Raji (cell line): Measurements from ENCODE around the gene PLEKHG3.

Source experiments
- POLR2A ChIP-seq: IDR thresholded peaks from 2 replicates; pipeline ENCODE4 v1.6.1; 2011; ENCODE audit warnings: low read depth, low read length, control low read depth; ENCODE audit not compliant: insufficient read depth

PLEKHG3 gene

DNA sequence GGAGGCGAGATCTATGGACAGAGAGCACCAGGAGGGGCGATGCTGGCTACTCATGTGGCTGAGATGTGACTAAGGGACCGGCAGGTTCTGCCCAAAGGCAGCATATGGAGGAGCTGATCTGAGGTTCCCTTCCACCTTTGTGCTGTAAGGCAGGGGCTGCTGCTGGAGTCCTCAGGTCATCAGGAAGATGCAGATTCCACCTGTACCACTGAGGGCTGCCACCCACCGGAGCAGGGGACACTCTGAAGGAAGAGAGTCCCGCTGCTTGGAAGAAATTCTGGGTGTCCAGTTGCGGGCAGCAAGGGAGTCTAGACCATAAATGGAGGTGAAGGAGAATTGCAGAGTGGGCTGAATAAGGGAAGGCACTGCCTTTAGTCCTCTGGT is 55.3 kb downstream of the PLEKHG3 start:
- no peak for TF ChIP-seq POLR2A

GRCh38 chr14:64760146-64760755 is 56.0 kb downstream of the PLEKHG3 start:
- no peak for TF ChIP-seq POLR2A

- no peak for TF ChIP-seq POLR2A
Observed at GRCh38 chr14:64760916-64761315, 56.7 kb downstream of the PLEKHG3 start.

DNA sequence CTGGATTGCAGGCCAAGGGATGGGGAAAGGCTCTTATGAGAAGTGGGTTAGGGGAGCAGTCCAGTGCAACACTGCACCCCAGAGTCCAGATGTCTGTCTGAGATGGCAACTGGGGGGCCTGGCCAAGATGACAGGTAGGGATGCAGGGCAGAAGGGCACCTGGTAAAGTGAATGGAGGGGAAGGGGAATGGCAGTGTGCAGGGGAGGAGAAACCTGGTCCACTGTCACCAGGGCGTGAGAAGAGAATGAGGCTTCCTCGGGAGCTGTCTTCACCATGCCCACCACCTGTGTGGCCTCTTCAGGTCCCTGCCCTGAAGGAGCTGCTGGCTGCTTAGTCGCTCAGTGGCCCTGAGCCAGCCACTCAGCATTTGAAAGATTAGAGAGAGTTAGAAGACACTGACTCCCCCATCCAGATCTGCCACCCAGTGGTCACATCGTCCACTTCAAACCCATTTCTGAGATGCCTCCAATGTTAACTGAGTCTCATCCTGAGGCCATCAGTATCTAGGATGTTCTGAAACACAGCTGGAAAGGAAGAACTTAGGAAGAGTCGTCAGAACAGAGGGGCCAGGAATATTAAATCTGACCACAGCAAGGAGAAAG is 57.3 kb downstream of the PLEKHG3 start:
- no peak for TF ChIP-seq POLR2A

- no peak for TF ChIP-seq POLR2A
Observed at GRCh38 chr14:64762044-64763034, 58.1 kb downstream of the PLEKHG3 start.

DNA sequence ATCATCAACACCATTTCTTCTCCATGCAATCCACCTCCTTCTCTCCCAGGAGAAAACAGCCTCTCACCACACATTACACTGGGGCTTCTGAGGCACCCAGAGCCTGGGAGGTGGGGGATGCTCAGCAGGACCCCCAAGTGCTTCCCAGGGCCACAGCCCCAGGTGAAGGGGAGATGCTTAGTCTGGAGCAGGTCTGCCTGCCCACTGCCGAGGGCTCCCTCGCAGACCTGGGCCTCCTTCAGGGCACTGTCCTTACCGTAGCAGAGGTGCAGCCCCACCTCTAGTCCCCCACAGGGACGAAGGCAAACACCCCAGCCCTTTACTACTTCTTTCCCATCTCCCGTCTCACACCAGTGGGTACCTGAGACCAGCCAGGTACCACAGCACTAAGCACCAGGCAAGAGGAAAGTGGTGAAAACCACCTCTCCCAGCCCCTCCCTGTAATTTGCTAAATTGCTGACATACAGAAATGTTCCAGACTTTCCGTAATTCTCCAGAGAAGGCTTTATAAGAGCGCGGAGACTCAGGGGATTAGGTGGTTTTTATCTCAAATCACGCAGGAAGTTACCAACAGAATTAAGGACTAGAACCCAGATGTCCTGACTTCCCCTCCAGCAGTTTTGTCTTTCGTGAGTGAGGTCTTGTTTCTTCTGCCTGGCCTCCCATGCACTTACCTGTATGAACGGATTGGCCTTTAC is 59.0 kb downstream of the PLEKHG3 start:
- no peak for TF ChIP-seq POLR2A

- TF ChIP-seq POLR2A = no peak
Observed at GRCh38 chr14:64763801-64764621, 59.8 kb downstream of the PLEKHG3 start.

DNA sequence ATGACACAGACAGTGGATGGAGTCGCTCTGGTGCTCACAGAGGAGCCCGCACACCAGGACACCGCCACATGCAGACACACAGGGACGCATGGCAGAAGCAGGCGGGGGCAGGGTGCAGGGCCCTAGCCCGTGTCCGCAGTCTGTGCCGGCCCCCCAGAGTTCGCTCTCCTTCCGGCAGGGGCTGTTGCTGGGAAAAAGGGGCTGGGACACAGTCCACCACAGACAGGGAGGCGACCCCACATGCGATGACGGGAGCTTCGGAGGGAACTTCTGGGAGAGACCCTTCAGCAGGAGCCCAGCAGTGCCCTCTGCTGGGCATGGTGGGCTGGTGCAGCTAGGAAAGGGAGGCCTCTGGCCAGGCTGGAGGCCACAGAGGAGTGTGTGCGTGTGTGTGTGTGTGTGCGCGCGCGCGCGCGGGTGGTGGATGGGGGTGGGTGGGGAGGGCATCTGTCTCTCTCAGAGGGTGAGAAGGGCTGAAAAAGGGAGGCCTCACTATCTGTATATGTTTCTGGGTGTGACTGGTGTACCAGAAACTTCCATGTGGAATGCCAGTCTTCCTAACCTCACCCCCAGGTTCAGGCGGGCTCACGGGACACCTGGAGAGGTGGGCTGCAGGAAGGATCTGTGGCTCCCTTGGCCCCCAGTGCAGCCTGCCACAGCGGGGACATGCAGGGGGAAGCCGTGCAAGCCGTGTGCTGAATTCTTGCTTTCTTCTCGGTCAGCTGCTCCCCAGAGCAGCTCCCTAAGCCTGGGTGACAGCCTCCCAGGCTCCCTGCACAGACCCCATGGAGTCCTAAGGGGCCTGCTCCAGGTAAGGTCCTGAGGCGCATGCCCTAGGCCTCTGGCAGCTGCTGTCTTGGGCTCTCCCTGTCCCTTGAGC is 60.7 kb downstream of the PLEKHG3 start:
- TF ChIP-seq POLR2A = no peak

- TF ChIP-seq POLR2A = no peak
Observed at GRCh38 chr14:64765740-64766302, 61.6 kb downstream of the PLEKHG3 start.

DNA sequence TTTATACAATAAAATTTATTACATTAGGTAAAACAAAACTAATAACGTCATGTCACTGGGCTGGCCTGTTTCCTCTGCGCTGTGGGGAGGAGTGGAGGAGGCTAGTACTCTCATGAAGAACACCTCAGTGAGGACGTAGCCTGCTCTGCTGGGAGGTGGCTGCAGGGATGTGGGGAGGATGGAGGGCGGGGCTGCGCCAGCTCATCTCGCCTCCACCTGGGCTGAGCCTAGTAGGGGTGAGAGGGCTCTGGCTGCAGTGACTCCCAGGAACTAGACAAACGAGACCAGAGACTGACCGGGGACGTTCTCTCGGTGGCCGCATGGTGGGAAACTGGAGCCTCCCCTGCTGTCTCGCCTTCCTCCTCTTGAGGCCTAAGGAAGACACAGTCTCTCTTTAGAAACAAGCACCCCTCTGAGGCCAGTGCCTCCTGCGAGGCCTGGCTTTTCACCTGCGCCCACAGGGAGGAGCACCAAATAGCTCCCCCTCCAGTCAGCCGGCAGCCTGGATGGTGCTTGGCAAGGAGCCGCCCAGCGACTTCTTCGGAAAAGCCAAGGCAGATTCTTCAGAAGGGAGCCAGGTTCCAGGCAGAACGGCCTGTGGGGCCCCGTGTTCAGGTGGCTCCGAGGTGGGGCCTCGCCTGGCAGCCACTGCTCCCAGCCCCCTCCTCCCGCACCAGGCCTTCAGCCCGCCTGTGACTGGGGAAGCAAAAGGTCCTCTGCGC is 62.4 kb downstream of the PLEKHG3 start:
- TF ChIP-seq POLR2A = no peak

DNA sequence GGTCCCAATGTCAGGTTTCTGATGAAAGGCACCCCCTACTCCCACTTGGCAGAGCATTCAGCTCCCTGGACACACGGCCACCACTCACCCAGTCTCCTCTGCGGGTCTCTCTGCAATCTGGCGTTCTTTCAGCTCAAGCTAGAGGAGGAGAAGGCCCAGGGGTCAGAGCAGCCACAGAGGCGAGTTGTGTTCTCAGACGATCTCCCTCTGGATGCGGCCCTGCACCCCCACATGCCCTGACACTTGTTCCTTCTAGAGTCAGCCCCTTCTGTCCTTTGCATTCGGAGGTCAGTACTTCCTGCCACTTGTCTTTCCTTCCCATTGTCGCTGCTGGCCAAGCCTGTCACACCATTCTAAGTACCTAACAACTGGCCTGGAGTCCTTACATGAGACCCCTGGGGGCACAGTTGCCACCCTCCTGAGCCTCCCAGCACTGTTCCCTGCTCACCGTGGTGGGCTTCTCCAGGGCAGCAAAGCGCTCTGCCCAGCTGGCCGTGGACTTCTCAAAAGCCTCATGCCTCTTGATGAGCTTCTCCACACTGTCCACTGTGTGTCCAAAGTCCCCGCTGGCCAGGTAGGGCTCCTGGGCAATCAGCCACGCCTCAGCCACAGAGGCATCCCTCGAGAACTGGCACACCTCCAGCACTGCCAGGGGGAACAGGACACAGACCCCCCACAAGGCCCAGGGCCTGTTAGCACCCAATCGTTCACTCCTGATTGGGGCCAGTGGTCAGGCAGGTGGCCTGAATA is 63.2 kb downstream of the PLEKHG3 start:
- TF ChIP-seq POLR2A = no peak

- TF ChIP-seq POLR2A = no peak
Observed at GRCh38 chr14:64768401-64769095, 64.3 kb downstream of the PLEKHG3 start.
